Measurements from ENCODE around the gene MXD3. TPM values are rescaled to one million over a fixed set of nuclear protein-coding genes. Genes with fewer than 3 reads are reported as not detected.

Gene MXD3
- total and polyA plus RNA-seq, 8 donors: 6.8 to 86.9 (median 20.4) TPM

- H3K27ac ChIP-seq: peak overlapping the region; percentile 86 to 92 (median 88)
- TF ChIP-seq EP300 (IDR thresholded peaks at IDR 0.05) (no peak), CTCF (IDR thresholded peaks at IDR 0.05) (no peak), POLR2A (IDR thresholded peaks at IDR 0.05) (no peak), POLR2AphosphoS5 (IDR thresholded peaks at IDR 0.05) (no peak)
- H3K36me3 ChIP-seq: peaks cover 23 to 51% (median 35%) of the 10 kb centered on the region in 4 donors
- H3K4me3 ChIP-seq: peak overlapping the region; percentile 73 to 95 (median 86)
- intact Hi-C loops (cut with DNase I; ENCODE audit: low total_unique reads): no loop called here
- H3K27me3 ChIP-seq: no peaks in the 10 kb centered on the region
- no peak for DNase-seq
- no peaks in the 10 kb centered on the region for H3K9me3 ChIP-seq
- peaks cover 54 to 86% (median 66%) of the 10 kb centered on the region in 4 donors for H3K4me1 ChIP-seq
- 1 to 3% (median 1%) methylated on average over 10 to 25 of the region's 25 CpGs for WGBS, 5 donors
Observed at GRCh38 chr5:177303925-177304391, 7.7 kb downstream of the MXD3 start.

- Histone ChIP-seq H3K36me3 (peaks cover 23 to 51% (median 35%) of the 10 kb centered on the region in 4 donors), H3K27ac (peak within 1 kb of the TSS; percentile 86 to 92 (median 88))
Observed at GRCh38 chr5:177303121-177303924, 8.4 kb downstream of the MXD3 start, which contains the start of the genes PRELID1 and RAB24. PRELID1 (plus strand) TSS chr5:177303799; CDS start chr5:177303986, 187 bp downstream. RAB24 (minus strand) TSS chr5:177303719; CDS start chr5:177303288, 431 bp downstream.

GRCh38 chr5:177302354-177303110, 9.2 kb downstream of the MXD3 start:
- peak overlapping the region in 4 of 5 donors; percentile 86 to 92 (median 88) for H3K27ac ChIP-seq
- WGBS, 5 donors: 26 to 48% (median 33%) methylated on average over 16 to 24 of the region's 24 CpGs
- DNase-seq: no peak
- no peak for TF ChIP-seq EP300 (IDR thresholded peaks at IDR 0.05)
- TF ChIP-seq CTCF (IDR thresholded peaks at IDR 0.05): no peak
- no peak for TF ChIP-seq POLR2A (IDR thresholded peaks at IDR 0.05)
- H3K4me3 ChIP-seq: peak overlapping the region; percentile 73 to 95 (median 86)
- H3K4me1 ChIP-seq: peaks cover 54 to 78% (median 62%) of the 10 kb centered on the region in 4 donors
- intact Hi-C loops (cut with DNase I; ENCODE audit: low total_unique reads): no loop called here
- no peaks in the 10 kb centered on the region for H3K27me3 ChIP-seq
- H3K36me3 ChIP-seq: peaks cover 21 to 46% (median 34%) of the 10 kb centered on the region in 4 donors
- H3K9me3 ChIP-seq: no peaks in the 10 kb centered on the region

More at GRCh38 chr5:177303121-177303924, 8.4 kb downstream of the MXD3 start, which contains the start of the genes PRELID1 and RAB24:
- no peaks in the 10 kb centered on the region for H3K27me3 ChIP-seq
- no peaks in the 10 kb centered on the region for H3K9me3 ChIP-seq
- H3K4me1 ChIP-seq: peaks cover 54 to 80% (median 64%) of the 10 kb centered on the region in 4 donors
- TF ChIP-seq POLR2A (IDR thresholded peaks at IDR 0.05) (peak in 1 of 4 donors; percentile 11), POLR2AphosphoS5 (IDR thresholded peaks at IDR 0.05) (peak; percentile 69 to 92 (median 78)), EP300 (IDR thresholded peaks at IDR 0.05) (no peak), CTCF (IDR thresholded peaks at IDR 0.05) (peak in 1 of 7 experiments; percentile 33)
- H3K4me3 ChIP-seq: peak within 1 kb of the TSS; percentile 73 to 95 (median 86)
- DNase-seq: peak; percentile 92 to 97
- WGBS, 5 donors: 0 to 1% (median 0%) methylated on average over 13 to 100 of the region's 100 CpGs
- intact Hi-C loops (cut with DNase I; ENCODE audit: low total_unique reads): no loop called here

Measured in stomach (tissue), 9 donors.